Fibroblast of lung (primary cell): Measurements from ENCODE around the gene RHBDF2.

ENCODE experiments used
- CTCF ChIP-seq, 2 donors: IDR thresholded peaks in 1 of 2; conservative IDR thresholded peaks in 1 of 2; 1 replicate in 1 of 2; 2 replicates in 1 of 2; pipeline ENCODE4 v1.5.1; 2011 to 2012; ENCODE audit warnings: low read length in 2 of 2, control low read depth in 1 of 2, inconsistent platforms in 1 of 2, low read depth in 1 of 2, mild to moderate bottlenecking in 1 of 2
- EZH2 ChIP-seq: IDR thresholded peaks from 2 replicates; pipeline ENCODE4 v1.5.1; 2012; ENCODE audit warnings: low read length, control low read depth, mild to moderate bottlenecking; ENCODE audit errors: missing control alignments

- TF ChIP-seq CTCF (conservative IDR thresholded peaks at IDR 0.05 in 1 of 2, IDR thresholded peaks at IDR 0.05 in 1 of 2; ENCODE audit: low read depth in 1 of 2, low read length in 2 of 2) (peak; percentile 23 to 57), EZH2 (no peak)
These were observed 68.4 kb downstream of the RHBDF2 start for GRCh38 chr17:76432712-76433336.
